COR-L47 (cell line): ENCODE results near the gene SPECC1.
A peak's percentile ranks its signal among the peaks of the same experiment; 100 is the strongest.
"Not testable (repeated sequence)": the region's sequence is repeated elsewhere in the genome, so short reads cannot be mapped to it uniquely, and the experiment has no call there.

ENCODE experiments used
- DNase-seq: peaks from one replicate; lab custom pipeline; 2025; lab: John Stamatoyannopoulos, UW

Gene SPECC1

GRCh38 chr17:20236578-20237227 is 227.5 kb downstream of the SPECC1 start:
- DNase-seq = no peak

DNA sequence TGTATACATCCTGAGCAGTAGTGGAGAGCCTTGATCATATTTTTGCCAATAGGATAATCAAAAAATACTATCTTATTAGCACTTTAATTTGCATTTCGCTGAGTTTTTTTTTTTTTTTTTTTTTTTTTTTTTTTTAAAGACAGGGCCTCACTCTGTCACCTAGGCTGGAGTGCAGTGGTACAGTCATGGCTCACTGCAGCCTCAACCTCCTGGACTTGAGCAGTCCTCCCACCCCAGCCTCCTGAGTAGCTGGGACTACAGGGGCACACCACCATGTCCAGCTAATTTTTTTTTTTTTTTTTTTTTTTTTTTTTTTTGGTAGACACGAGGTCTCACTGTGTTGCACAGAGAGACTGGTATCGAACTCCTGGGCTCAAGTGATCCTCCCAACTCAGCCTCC is 230.6 kb downstream of the SPECC1 start:
- DNase-seq = not testable (repeated sequence)

DNA sequence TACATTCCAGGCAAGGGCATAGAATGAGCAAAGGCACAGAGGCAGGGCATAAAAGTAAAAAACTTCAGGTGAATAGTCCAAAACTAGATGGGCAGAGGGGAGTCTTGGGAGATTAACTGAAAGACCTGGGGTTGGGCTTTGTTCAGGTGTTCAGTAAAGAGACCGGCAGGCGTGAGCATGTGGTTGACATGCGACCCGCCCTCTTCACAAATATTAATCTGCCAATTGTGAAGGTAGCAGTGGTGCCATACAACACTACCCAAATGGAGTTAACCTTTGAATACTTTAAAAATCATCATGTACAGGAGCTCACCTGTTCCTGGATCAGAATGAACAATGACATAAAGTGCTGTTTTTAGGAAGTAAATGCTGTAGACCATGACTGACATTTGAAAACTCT is 232.7 kb downstream of the SPECC1 start:
- no peak for DNase-seq

DNA sequence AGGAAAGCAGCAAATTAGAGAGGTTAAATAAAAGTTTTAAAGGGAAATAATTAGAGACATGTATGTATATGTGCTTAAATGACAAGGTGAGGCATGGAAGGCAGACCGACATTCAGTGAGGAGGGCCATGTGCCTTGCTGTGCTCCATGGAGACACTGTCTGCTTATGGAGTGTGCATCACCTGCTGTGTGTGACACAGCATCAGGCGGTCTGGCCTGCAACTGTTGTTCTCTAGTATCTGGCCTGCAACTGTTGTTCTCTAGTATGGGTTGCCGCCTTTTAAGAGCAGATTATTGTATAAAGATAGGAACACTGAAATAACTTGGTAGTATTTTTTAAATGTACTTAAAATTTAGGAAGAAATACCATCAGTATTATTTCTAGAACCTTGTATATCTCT is 233.1 kb downstream of the SPECC1 start:
- no peak for DNase-seq

GRCh38 chr17:20243524-20243923 is 234.4 kb downstream of the SPECC1 start:
- DNase-seq = no peak

DNA sequence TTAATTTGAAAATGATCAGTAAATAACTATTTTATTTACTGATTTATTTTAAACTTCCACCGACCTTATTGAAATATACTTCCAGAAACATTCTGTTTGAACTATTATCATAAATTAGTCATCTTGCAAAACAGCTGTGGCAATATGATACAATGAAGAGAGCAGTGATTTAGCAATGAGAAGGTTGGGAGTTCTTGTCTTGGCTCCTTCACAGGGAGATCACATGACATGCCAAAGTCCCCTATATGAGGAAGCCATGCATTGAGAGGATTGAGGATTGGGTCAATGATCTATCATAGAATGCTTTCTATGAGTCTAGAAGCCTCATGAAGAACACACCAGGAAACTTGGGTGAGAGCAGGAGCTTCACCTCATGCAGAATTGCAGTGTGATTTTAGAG is 235.5 kb downstream of the SPECC1 start:
- DNase-seq = no peak

DNA sequence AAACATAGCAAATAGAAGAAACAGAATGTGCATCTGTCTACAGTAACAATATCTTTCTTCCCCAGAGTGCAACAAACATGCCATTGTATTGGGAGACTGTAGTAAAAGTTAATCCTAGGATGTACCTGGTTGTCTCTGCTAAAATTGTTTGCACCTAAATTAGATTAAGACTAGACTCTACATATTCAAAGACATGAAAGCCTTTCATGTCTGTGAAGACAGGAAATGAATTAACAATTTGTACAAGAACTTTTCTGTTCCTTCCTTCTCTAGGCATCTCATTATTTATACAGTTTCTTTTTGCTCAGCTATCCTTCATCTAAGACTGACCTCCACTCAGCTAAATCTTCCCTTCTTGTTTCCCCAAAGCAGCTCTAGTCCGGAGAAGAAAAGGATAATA is 237.5 kb downstream of the SPECC1 start:
- DNase-seq = no peak

GRCh38 chr17:20253323-20253722 is 244.2 kb downstream of the SPECC1 start:
- no peak for DNase-seq

DNA sequence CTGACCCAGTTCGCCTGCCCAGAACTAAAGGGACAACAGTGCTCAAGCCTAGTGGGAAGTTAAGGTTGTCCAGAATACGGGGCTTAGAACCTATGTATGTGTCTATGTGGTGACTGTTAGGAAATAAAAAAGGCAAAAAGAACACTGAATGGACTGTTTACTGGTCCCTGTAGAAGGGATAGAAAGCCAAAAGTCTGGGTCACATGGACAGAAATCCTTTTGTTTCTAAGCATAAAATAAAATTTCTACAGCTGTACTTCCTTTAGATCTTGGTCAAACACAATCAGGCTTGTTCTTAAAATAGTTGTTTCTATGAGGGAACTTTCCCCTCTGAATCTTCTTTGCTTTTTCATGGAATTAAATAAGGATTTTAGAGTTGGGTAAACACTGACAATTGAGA is 245.4 kb downstream of the SPECC1 start:
- no peak for DNase-seq

DNA sequence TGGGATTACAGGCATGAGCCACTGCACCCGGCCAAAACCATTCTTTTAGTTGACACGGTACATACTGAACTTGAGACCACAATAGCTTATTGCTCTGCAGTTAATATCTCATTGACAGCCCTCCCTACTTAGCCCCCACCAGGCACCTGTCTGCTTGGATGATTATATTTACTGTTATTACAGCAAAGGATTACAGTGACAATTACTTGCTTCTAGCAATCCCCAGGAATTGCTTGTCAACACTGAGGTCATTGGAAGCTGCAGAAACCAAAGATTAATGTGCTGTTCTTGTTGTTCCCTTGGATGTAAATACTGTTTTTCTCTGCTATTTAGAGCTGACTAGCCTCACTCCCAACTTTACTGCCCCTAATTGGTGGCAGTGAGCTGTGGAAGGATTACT is 247.0 kb downstream of the SPECC1 start:
- peak; percentile 67 for DNase-seq

DNA sequence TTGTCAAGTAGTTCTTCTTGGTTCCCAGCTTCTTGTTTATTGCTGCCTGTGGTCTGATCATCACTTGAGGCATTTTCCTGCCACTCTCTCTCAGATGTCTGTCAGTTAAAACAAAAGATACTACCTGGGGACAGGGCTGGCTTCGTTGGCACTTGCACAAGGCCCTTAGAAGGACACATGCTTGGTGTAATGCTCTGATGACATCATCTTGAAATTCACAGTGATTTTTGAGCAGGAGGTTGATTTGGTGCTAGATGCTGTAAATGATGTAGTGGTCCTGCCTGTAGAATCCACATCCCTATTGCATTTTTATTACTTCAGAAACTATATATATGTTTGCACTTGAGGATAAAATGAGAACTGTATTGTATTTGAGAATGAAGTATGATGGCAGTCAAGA is 247.8 kb downstream of the SPECC1 start:
- DNase-seq = no peak

- no peak for DNase-seq
Measured at GRCh38 chr17:20257798-20258197, 248.6 kb downstream of the SPECC1 start.

DNA sequence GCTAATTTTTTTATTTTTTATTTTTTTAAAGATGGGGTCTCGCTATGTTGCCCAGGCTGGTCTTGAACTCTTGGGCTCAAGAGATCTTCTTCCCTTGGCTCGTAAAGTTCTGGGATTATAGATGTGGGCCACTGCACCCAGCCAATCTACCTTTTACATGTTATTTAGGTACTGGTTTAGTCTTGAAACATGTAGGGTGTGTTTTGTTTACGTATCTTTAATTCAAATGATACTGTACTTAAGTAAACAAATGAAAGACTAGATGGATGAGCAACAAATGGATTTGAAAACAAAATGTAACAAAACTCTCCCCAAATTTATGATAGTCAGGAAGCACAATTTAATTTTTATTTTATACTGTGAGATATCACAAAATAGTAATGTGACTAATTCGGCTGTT is 250.5 kb downstream of the SPECC1 start:
- no peak for DNase-seq

DNA sequence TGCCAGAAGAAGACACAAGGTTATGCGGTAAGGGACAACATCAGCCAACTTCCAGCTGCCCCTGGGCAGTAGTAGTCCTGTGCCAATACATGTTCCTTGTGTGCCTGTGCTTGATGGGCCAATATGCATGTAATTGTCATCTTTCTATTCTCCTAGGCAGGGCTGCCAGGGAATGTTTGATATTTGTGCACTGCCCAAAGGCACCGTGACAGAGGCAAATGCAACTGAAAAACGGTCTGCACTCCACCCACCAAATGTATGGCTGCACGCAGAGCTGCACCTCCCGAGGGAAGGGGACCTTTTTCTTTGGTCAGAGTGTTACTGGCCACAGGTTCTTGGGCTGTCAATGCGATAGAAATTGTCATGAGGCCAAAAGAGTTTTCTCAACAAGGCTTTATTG is 251.1 kb downstream of the SPECC1 start:
- DNase-seq = no peak

GRCh38 chr17:20262226-20263114 is 253.3 kb downstream of the SPECC1 start:
- no peak for DNase-seq

- DNase-seq = not testable (repeated sequence)
Measured at GRCh38 chr17:20263115-20263433, 253.9 kb downstream of the SPECC1 start.

- no peak for DNase-seq
Measured at GRCh38 chr17:20263595-20263994, 254.4 kb downstream of the SPECC1 start.

DNA sequence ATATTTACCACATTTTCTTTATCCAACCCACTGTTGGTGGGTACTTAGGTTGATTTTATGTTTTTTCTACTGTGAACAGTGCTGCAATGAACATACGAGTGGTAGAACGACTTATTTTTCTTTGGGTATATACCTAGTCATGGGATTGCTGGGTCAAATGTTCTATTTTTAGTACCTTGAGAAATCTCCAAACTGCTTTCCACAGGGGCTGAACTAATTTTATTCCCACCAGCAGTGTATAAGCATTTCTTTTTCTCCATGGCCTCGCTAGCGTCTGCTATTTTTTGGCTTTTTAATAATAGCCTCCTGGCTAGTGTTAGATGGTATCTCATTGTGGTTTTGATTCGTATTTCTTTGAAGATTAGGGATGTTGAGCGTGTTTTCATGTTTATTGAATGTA is 255.8 kb downstream of the SPECC1 start:
- DNase-seq = no peak

GRCh38 chr17:20266806-20267458 is 257.8 kb downstream of the SPECC1 start:
- no peak for DNase-seq

- no peak for DNase-seq
Measured at GRCh38 chr17:20267459-20267842, 258.3 kb downstream of the SPECC1 start.

DNA sequence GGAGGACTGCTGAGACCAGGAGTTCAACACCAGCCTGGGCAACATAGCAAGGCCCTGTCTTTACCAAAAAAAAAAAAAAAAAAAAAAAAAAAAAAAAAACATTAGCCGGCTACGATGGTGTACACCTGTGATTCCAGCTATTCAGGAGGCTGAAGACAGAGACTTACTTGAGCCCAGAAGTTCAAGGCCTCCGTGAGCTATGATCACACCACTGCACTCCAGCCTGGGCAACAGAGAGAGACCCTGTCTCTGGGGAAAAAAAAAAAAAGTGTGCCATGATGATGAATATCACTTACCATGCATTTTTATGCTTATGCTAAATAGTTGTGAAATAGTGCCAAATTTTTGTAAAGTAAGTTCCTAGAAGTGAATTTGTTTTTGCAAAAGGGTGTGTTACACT is 261.2 kb downstream of the SPECC1 start:
- no peak for DNase-seq

GRCh38 chr17:20271011-20271610 is 262.0 kb downstream of the SPECC1 start:
- no peak for DNase-seq
